ENCODE data around the gene CCBE1. TPM values are rescaled to one million over a fixed set of nuclear protein-coding genes. Genes with fewer than 3 reads are reported as not detected.
A peak's percentile ranks its signal among the peaks of the same experiment; 100 is the strongest.

Gene CCBE1
- total and polyA plus RNA-seq, 5 experiments from 2014 or later: 0.36 TPM; not detected in 4

GRCh38 chr18:59547581-59548182, 149.5 kb downstream of the CCBE1 start:
- POLR2A ChIA-PET: no interaction called here
- Mint-ChIP-seq H3K27me3 (peaks cover 0 to 20% (median 8%) of the 10 kb centered on the region in 5 donors), H3K36me3 (no peaks in the 10 kb centered on the region), H3K4me3 (no peak overlapping the region), H3K27ac (no peak overlapping the region), H3K4me1 (no peaks in the 10 kb centered on the region), H3K9me3 (peaks cover 0 to 3% (median 0%) of the 10 kb centered on the region in 9 donors)
- ATAC-seq: no peak
- no peak for DNase-seq

GRCh38 chr18:59546188-59546587, 151.0 kb downstream of the CCBE1 start:
- no peaks in the 10 kb centered on the region for H3K36me3 Mint-ChIP-seq
- no peak overlapping the region for H3K27ac Mint-ChIP-seq
- POLR2A ChIA-PET: no interaction called here
- H3K9me3 Mint-ChIP-seq: peaks cover 0 to 6% (median 0%) of the 10 kb centered on the region in 9 donors
- H3K27me3 Mint-ChIP-seq: peaks cover 0 to 26% (median 9%) of the 10 kb centered on the region in 5 donors
- H3K4me1 Mint-ChIP-seq: no peaks in the 10 kb centered on the region
- no peak for ATAC-seq
- no peak overlapping the region for H3K4me3 Mint-ChIP-seq
- no peak for DNase-seq

- H3K36me3 Mint-ChIP-seq: no peaks in the 10 kb centered on the region
- ATAC-seq (no peak), DNase-seq (no peak)
- H3K27me3 Mint-ChIP-seq: peaks cover 0 to 22% (median 6%) of the 10 kb centered on the region in 5 donors
- H3K4me1 Mint-ChIP-seq: no peaks in the 10 kb centered on the region
- H3K9me3 Mint-ChIP-seq: peaks cover 0 to 8% (median 0%) of the 10 kb centered on the region in 9 donors
- H3K27ac Mint-ChIP-seq: no peak overlapping the region
- H3K4me3 Mint-ChIP-seq: no peak overlapping the region
- POLR2A ChIA-PET: no interaction called here
These were observed 156.4 kb downstream of the CCBE1 start for GRCh38 chr18:59540780-59541179.

- Mint-ChIP-seq H3K4me3 (no peak overlapping the region), H3K9me3 (peaks cover 0 to 8% (median under 1%) of the 10 kb centered on the region in 9 donors), H3K27me3 (peaks cover 0 to 22% (median 5%) of the 10 kb centered on the region in 5 donors), H3K27ac (peak overlapping the region in 1 of 10 donors; percentile 7), H3K36me3 (no peaks in the 10 kb centered on the region), H3K4me1 (no peaks in the 10 kb centered on the region)
- ATAC-seq: no peak
- POLR2A ChIA-PET: no interaction called here
- no peak for DNase-seq
These were observed 156.9 kb downstream of the CCBE1 start for GRCh38 chr18:59540346-59540745.

GRCh38 chr18:59539108-59539507, 158.1 kb downstream of the CCBE1 start:
- no peak for ATAC-seq
- Mint-ChIP-seq H3K9me3 (peaks cover 0 to 8% (median 2%) of the 10 kb centered on the region in 9 donors), H3K4me1 (no peaks in the 10 kb centered on the region)

GRCh38 chr18:59537579-59537978, 159.6 kb downstream of the CCBE1 start:
- Mint-ChIP-seq H3K36me3 (no peaks in the 10 kb centered on the region), H3K4me1 (no peaks in the 10 kb centered on the region), H3K4me3 (no peak overlapping the region), H3K9me3 (peaks cover 0 to 8% (median 2%) of the 10 kb centered on the region in 9 donors), H3K27me3 (peaks cover 3 to 27% (median 6%) of the 10 kb centered on the region in 5 donors), H3K27ac (no peak overlapping the region)
- no peak for ATAC-seq
- DNase-seq: no peak
- POLR2A ChIA-PET: no interaction called here

More at GRCh38 chr18:59539108-59539507, 158.1 kb downstream of the CCBE1 start:
- POLR2A ChIA-PET: no interaction called here
- Mint-ChIP-seq H3K4me3 (no peak overlapping the region), H3K27ac (no peak overlapping the region), H3K27me3 (peaks cover 0 to 22% (median 6%) of the 10 kb centered on the region in 5 donors), H3K36me3 (no peaks in the 10 kb centered on the region)
- DNase-seq: no peak

- DNase-seq (no peak), ATAC-seq (no peak)
- Mint-ChIP-seq H3K27me3 (peaks cover 3 to 26% (median 11%) of the 10 kb centered on the region in 5 donors), H3K4me3 (no peak overlapping the region), H3K4me1 (no peaks in the 10 kb centered on the region), H3K36me3 (no peaks in the 10 kb centered on the region), H3K27ac (no peak overlapping the region), H3K9me3 (peaks cover 0 to 5% (median 0%) of the 10 kb centered on the region in 9 donors)
- POLR2A ChIA-PET: no interaction called here
These were observed 161.1 kb downstream of the CCBE1 start for GRCh38 chr18:59536166-59536565.

GRCh38 chr18:59535055-59535454, 162.2 kb downstream of the CCBE1 start:
- Mint-ChIP-seq H3K9me3 (peaks cover 0 to 5% (median 0%) of the 10 kb centered on the region in 9 donors), H3K4me1 (no peaks in the 10 kb centered on the region), H3K27me3 (peaks cover 4 to 20% (median 11%) of the 10 kb centered on the region in 5 donors), H3K4me3 (no peak overlapping the region), H3K36me3 (peaks cover 0 to 5% (median 0%) of the 10 kb centered on the region in 3 donors), H3K27ac (no peak overlapping the region)
- ATAC-seq (no peak), DNase-seq (no peak)
- POLR2A ChIA-PET: no interaction called here

- Mint-ChIP-seq H3K36me3 (peaks cover 0 to 5% (median 0%) of the 10 kb centered on the region in 3 donors), H3K27ac (no peak overlapping the region), H3K4me1 (no peaks in the 10 kb centered on the region), H3K27me3 (peaks cover 4 to 22% (median 14%) of the 10 kb centered on the region in 5 donors), H3K4me3 (no peak overlapping the region), H3K9me3 (peaks cover 0 to 25% (median 8%) of the 10 kb centered on the region in 9 donors)
- DNase-seq (no peak), ATAC-seq (no peak)
- POLR2A ChIA-PET: no interaction called here
These were observed 168.4 kb downstream of the CCBE1 start for GRCh38 chr18:59528866-59529265.

GRCh38 chr18:59520562-59521355, 176.5 kb downstream of the CCBE1 start:
- Mint-ChIP-seq H3K4me1 (no peaks in the 10 kb centered on the region), H3K36me3 (no peaks in the 10 kb centered on the region), H3K27me3 (peaks cover 0 to 8% (median 5%) of the 10 kb centered on the region in 5 donors), H3K9me3 (peaks cover 0 to 36% (median 8%) of the 10 kb centered on the region in 9 donors), H3K4me3 (no peak overlapping the region), H3K27ac (no peak overlapping the region)
- POLR2A ChIA-PET: no interaction called here
- no peak for ATAC-seq
- no peak for DNase-seq

GRCh38 chr18:59518705-59519104, 178.5 kb downstream of the CCBE1 start:
- peaks cover 0 to 23% (median 5%) of the 10 kb centered on the region in 9 donors for H3K9me3 Mint-ChIP-seq
- H3K4me3 Mint-ChIP-seq: no peak overlapping the region
- H3K27ac Mint-ChIP-seq: no peak overlapping the region
- H3K27me3 Mint-ChIP-seq: peaks cover 3 to 13% (median 8%) of the 10 kb centered on the region in 5 donors
- H3K4me1 Mint-ChIP-seq: no peaks in the 10 kb centered on the region
- peaks cover 0 to 5% (median 0%) of the 10 kb centered on the region in 3 donors for H3K36me3 Mint-ChIP-seq
- ATAC-seq (no peak), DNase-seq (no peak)
- POLR2A ChIA-PET: no interaction called here

GRCh38 chr18:59517446-59518165, 179.6 kb downstream of the CCBE1 start:
- Mint-ChIP-seq H3K27me3 (peaks cover 5 to 24% (median 13%) of the 10 kb centered on the region in 5 donors), H3K27ac (no peak overlapping the region), H3K9me3 (peaks cover 0 to 14% (median 3%) of the 10 kb centered on the region in 9 donors), H3K36me3 (peaks cover 0 to 5% (median 0%) of the 10 kb centered on the region in 3 donors), H3K4me3 (no peak overlapping the region), H3K4me1 (no peaks in the 10 kb centered on the region)
- DNase-seq (no peak), ATAC-seq (no peak)
- POLR2A ChIA-PET: no interaction called here

Measured in naive thymus-derived CD8-positive, alpha-beta T cell (primary cell).